Hepatocyte (in vitro differentiated cells): ENCODE results near the gene LARP4B. TPM values are rescaled to one million over a fixed set of nuclear protein-coding genes. Genes with fewer than 3 reads are reported as not detected.

Source experiments
- DNase-seq: peaks from one replicate; pipeline ENCODE4 v3.0.0-alpha.2; 2016; ENCODE audit warnings: low spot score
- H2AFZ ChIP-seq: fragments of 200-600 bp; sonication (generic); 2 replicates; pipeline ENCODE4 v1.6.0; 2016; ENCODE audit warnings: antibody characterized with exemption, mild to moderate bottlenecking
- H3K27ac ChIP-seq: fragments of 200-600 bp; sonication (generic); 2 replicates; pipeline ENCODE4 v1.5.1; 2016; ENCODE audit warnings: mild to moderate bottlenecking
- H3K27me3 ChIP-seq: fragments of 200-600 bp; sonication (generic); 2 replicates; pipeline ENCODE4 v1.6.1; 2016
- H3K36me3 ChIP-seq: fragments of 200-600 bp; sonication (generic); replicated peaks from 2 replicates; pipeline ENCODE4 v1.5.1; 2016; ENCODE audit warnings: low read depth; ENCODE audit not compliant: insufficient read depth
- H3K4me1 ChIP-seq: fragments of 200-600 bp; sonication (generic); 2 replicates; pipeline ENCODE4 v1.5.1; 2016; ENCODE audit warnings: mild to moderate bottlenecking, moderate library complexity; ENCODE audit not compliant: insufficient read depth
- H3K4me2 ChIP-seq: fragments of 200-600 bp; sonication (generic); 2 replicates; pipeline ENCODE4 v1.6.0; 2016
- H3K4me3 ChIP-seq: fragments of 200-600 bp; sonication (generic); 2 replicates; pipeline ENCODE4 v1.5.1; 2016; ENCODE audit warnings: mild to moderate bottlenecking
- H3K79me2 ChIP-seq: fragments of 200-600 bp; sonication (generic); 2 replicates; pipeline ENCODE4 v1.6.0; 2017; ENCODE audit warnings: mild to moderate bottlenecking
- H3K9me2 ChIP-seq: fragments of 200-600 bp; sonication (generic); replicated peaks from 2 replicates; pipeline ENCODE4 v1.6.0; 2017; ENCODE audit warnings: mild to moderate bottlenecking; ENCODE audit not compliant: insufficient read depth
- H3K9me3 ChIP-seq: fragments of 200-600 bp; sonication (generic); 2 replicates; pipeline ENCODE4 v1.5.1; 2016; ENCODE audit warnings: low read depth, mild to moderate bottlenecking
- H4K20me1 ChIP-seq: fragments of 200-600 bp; sonication (generic); 2 replicates; pipeline ENCODE4 v1.6.0; 2016; ENCODE audit warnings: mild to moderate bottlenecking; ENCODE audit not compliant: insufficient read depth, poor library complexity, severe bottlenecking
- EZH2 ChIP-seq: fragments of 200-600 bp; sonication (generic); IDR thresholded peaks from 2 replicates; pipeline ENCODE4 v1.6.1; 2016; ENCODE audit warnings: antibody characterized with exemption, mild to moderate bottlenecking, borderline replicate concordance
- EZH2phosphoT487 ChIP-seq: fragments of 200-600 bp; sonication (generic); IDR thresholded peaks from one replicate; pipeline ENCODE4 v1.6.1; 2018; ENCODE audit warnings: antibody characterized with exemption, mild to moderate bottlenecking, low read depth, moderate library complexity; ENCODE audit not compliant: unreplicated experiment, severe bottlenecking
- WGBS: methylation state at CpG from one replicate; pipeline ENCODE4 v1.1.6; 2016; ENCODE audit warnings: low lambda C conversion rate; ENCODE audit errors: missing lambda C conversion rate; 5-methylcytosine and 5-hydroxymethylcytosine counted together
- polyA plus RNA-seq: library from polyadenylated mRNA; unstranded; fragments of >200 nt; fragmentation: Nextera tagmentation; extraction: Ambion mirVana; gene quantifications from 2 replicates; pipeline ENCODE4 v1.2.1, GENCODE V29; 2016
- total RNA-seq: library from RNA; depleted of rRNA; stranded (reverse); fragments of >200 nt; gene quantifications from 2 replicates; pipeline ENCODE4 v1.2.3, GENCODE V29; 2014
- TF ChIP-seq, protein P1 (sequence below): fragments of 200-600 bp; sonication (generic); IDR thresholded peaks from 2 replicates; pipeline ENCODE4 v1.5.1; 2016; ENCODE audit warnings: antibody characterized with exemption, mild to moderate bottlenecking; ENCODE audit not compliant: poor library complexity

The LARP4B gene
- total and polyA plus RNA-seq, 2 experiments from 2014 or later = 28.4 to 43.4 TPM

DNA sequence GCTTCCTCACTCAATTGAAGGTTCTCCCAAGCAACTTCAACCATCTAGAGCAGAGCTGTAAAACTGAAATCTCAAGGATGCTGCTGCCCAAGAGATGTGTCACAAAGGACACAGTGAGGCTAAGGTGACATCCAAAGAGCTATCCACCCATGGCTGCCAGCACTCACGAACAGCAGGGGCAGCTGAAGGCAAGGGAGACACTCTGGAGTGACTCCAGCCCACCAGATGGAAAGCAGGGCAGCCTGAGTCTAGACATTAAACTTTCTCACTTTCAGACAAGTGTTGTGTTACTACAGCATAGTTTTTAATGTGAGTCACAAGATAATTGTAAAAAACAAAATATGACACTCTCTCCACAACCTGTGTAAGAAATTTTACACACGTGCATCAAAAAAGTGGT lies 113.5 kb downstream of the LARP4B start:
- H3K79me2 ChIP-seq = no peaks in the 10 kb centered on the region
- no peaks in the 10 kb centered on the region for H3K9me2 ChIP-seq
- H3K4me1 ChIP-seq = no peaks in the 10 kb centered on the region
- no peak overlapping the region for H3K27ac ChIP-seq
- DNase-seq = no peak
- H3K36me3 ChIP-seq = no peaks in the 10 kb centered on the region
- TF ChIP-seq EZH2 = no peak
- TF ChIP-seq, protein P1, sequence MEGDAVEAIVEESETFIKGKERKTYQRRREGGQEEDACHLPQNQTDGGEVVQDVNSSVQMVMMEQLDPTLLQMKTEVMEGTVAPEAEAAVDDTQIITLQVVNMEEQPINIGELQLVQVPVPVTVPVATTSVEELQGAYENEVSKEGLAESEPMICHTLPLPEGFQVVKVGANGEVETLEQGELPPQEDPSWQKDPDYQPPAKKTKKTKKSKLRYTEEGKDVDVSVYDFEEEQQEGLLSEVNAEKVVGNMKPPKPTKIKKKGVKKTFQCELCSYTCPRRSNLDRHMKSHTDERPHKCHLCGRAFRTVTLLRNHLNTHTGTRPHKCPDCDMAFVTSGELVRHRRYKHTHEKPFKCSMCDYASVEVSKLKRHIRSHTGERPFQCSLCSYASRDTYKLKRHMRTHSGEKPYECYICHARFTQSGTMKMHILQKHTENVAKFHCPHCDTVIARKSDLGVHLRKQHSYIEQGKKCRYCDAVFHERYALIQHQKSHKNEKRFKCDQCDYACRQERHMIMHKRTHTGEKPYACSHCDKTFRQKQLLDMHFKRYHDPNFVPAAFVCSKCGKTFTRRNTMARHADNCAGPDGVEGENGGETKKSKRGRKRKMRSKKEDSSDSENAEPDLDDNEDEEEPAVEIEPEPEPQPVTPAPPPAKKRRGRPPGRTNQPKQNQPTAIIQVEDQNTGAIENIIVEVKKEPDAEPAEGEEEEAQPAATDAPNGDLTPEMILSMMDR = no peak
- TF ChIP-seq EZH2phosphoT487 = no peak
- no peak overlapping the region for H2AFZ ChIP-seq
- H3K9me3 ChIP-seq = no peaks in the 10 kb centered on the region
- 97% methylated on average over 2 of the region's 2 CpGs for WGBS
- no peaks in the 10 kb centered on the region for H4K20me1 ChIP-seq
- no peaks in the 10 kb centered on the region for H3K27me3 ChIP-seq
- H3K4me3 ChIP-seq = no peak overlapping the region
- H3K4me2 ChIP-seq = no peak overlapping the region

DNA sequence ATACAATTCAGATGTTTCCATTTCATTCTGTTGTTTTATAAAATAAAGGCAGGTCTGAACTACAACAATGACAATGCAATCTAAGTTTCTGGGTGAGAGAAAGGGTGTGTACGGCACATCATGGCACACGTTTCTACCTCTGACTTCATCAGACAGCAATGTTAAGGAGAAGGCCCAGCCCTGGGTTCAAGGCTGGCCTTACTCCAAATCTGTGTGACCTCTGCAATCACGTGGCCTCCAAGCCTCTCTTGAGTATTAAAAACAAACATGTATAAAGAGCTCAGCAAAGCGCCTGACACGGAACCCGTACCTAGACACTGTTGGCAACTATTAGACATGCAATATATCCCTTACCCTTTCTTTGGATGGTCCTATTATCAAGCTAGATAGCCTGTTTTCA lies 114.1 kb downstream of the LARP4B start:
- Histone ChIP-seq H4K20me1 (no peaks in the 10 kb centered on the region), H3K36me3 (no peaks in the 10 kb centered on the region), H3K9me3 (no peaks in the 10 kb centered on the region), H3K27ac (no peak overlapping the region), H3K4me3 (no peak overlapping the region), H3K4me2 (no peak overlapping the region), H3K27me3 (no peaks in the 10 kb centered on the region), H2AFZ (no peak overlapping the region), H3K4me1 (no peaks in the 10 kb centered on the region), H3K79me2 (no peaks in the 10 kb centered on the region), H3K9me2 (no peaks in the 10 kb centered on the region)
- TF ChIP-seq EZH2 = no peak
- TF ChIP-seq EZH2phosphoT487 = no peak
- TF ChIP-seq, protein P1 = no peak
- 94% methylated on average over 6 of the region's 6 CpGs for WGBS
- DNase-seq = no peak

DNA sequence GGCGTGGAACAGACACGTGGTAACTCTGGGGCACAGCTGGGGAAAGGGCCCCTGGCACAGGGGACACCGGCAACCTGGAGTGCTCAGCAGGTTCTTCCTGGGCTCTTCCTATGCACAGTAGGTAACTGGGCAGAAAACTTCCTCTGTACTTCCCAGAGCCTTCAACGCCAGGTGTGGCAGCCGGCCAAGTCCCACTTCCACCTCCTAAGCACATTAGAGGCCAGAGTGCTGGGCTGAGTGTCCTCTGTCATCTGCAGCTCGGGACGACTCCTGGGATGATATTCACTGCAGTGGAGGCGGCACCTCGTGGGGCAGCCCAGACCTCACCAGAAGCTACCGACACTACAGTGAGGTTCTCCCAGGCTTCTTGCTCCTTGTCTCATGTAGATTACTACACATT lies 114.5 kb downstream of the LARP4B start:
- Histone ChIP-seq H3K9me3 (no peaks in the 10 kb centered on the region), H3K9me2 (no peaks in the 10 kb centered on the region), H4K20me1 (no peaks in the 10 kb centered on the region), H3K27me3 (no peaks in the 10 kb centered on the region), H2AFZ (no peak overlapping the region), H3K4me3 (no peak overlapping the region), H3K36me3 (no peaks in the 10 kb centered on the region), H3K4me1 (no peaks in the 10 kb centered on the region), H3K4me2 (no peak overlapping the region), H3K79me2 (no peaks in the 10 kb centered on the region), H3K27ac (no peak overlapping the region)
- WGBS = 95% methylated on average over 10 of the region's 10 CpGs
- DNase-seq = no peak
- TF ChIP-seq, protein P1 = no peak
- TF ChIP-seq EZH2 = no peak
- no peak for TF ChIP-seq EZH2phosphoT487

DNA sequence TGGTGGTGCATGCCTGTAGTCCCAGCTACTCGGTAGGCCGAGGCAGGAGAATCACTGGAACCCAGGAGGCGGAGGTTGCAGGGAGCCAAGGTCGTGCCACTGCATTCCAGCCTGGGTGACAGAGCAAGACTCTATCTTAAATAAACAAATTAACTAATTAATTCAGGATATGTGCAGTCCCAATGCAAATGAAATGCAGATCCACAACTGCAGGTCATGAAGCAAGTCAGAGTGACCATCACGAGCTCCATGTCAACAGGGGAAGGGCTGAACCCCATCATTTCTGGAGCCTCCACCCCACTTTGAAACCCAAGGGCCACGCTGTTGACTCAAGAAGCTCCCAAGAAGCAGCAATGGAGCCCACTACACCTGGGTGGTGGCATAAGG lies 115.4 kb downstream of the LARP4B start:
- Histone ChIP-seq H2AFZ (no peak overlapping the region), H3K9me2 (no peaks in the 10 kb centered on the region), H3K36me3 (no peaks in the 10 kb centered on the region), H3K79me2 (no peaks in the 10 kb centered on the region), H3K4me2 (no peak overlapping the region), H3K27me3 (no peaks in the 10 kb centered on the region), H3K4me1 (no peaks in the 10 kb centered on the region), H3K4me3 (no peak overlapping the region), H3K9me3 (no peaks in the 10 kb centered on the region), H3K27ac (no peak overlapping the region), H4K20me1 (no peaks in the 10 kb centered on the region)
- WGBS = 87% methylated on average over 6 of the region's 6 CpGs
- DNase-seq = no peak
- TF ChIP-seq, protein P1 = no peak
- TF ChIP-seq EZH2 (no peak), EZH2phosphoT487 (no peak)
